SIG-M5 (cell line): ENCODE data around the gene SLC6A6.
A peak's percentile ranks its signal among the peaks of the same experiment; 100 is the strongest.

Source experiments
- DNase-seq: peaks from one replicate; lab custom pipeline; 2025; lab: John Stamatoyannopoulos, UW

The SLC6A6 gene

GRCh38 chr3:14402304-14402811 lies at the start of gene SLC6A6:
TSS of gene SLC6A6 (plus strand) at chr3:14402606. CDS start at chr3:14443635, 41,029 bp downstream.
- DNase-seq, result peak; percentile 46

- no peak for DNase-seq
Measured at GRCh38 chr3:14353502-14353901, 48.9 kb upstream of the SLC6A6 start.

GRCh38 chr3:14357463-14357862 lies 44.9 kb upstream of the SLC6A6 start:
- no peak for DNase-seq

GRCh38 chr3:14358426-14359211 lies 43.8 kb upstream of the SLC6A6 start:
- DNase-seq, result no peak

- no peak for DNase-seq
Measured at GRCh38 chr3:14359348-14359747, 43.1 kb upstream of the SLC6A6 start.

GRCh38 chr3:14360123-14360881 lies 42.1 kb upstream of the SLC6A6 start:
- no peak for DNase-seq

- no peak for DNase-seq
Measured at GRCh38 chr3:14361068-14361677, 41.2 kb upstream of the SLC6A6 start.

GRCh38 chr3:14362890-14363289 lies 39.5 kb upstream of the SLC6A6 start:
- DNase-seq, result no peak

- no peak for DNase-seq
Measured at GRCh38 chr3:14363379-14363778, 39.0 kb upstream of the SLC6A6 start.

- no peak for DNase-seq
Measured at GRCh38 chr3:14363991-14364390, 38.4 kb upstream of the SLC6A6 start.

GRCh38 chr3:14364580-14365292 lies 37.7 kb upstream of the SLC6A6 start:
- DNase-seq, result no peak

GRCh38 chr3:14366248-14366647 lies 36.2 kb upstream of the SLC6A6 start:
- DNase-seq, result no peak

GRCh38 chr3:14366915-14367823 lies 35.2 kb upstream of the SLC6A6 start:
- no peak for DNase-seq

- DNase-seq, result no peak
Measured at GRCh38 chr3:14368146-14368545, 34.3 kb upstream of the SLC6A6 start.

- no peak for DNase-seq
Measured at GRCh38 chr3:14368885-14369284, 33.5 kb upstream of the SLC6A6 start.

GRCh38 chr3:14369675-14370669 lies 32.4 kb upstream of the SLC6A6 start:
- no peak for DNase-seq

GRCh38 chr3:14370720-14371572 lies 31.5 kb upstream of the SLC6A6 start:
- DNase-seq, result no peak

GRCh38 chr3:14371573-14372474 lies 30.6 kb upstream of the SLC6A6 start:
- no peak for DNase-seq
